Kidney (tissue), 14 donors: Measurements from ENCODE around the gene GRM7. TPM values are rescaled to one million over a fixed set of nuclear protein-coding genes. Genes with fewer than 3 reads are reported as not detected.
A peak's percentile ranks its signal among the peaks of the same experiment; 100 is the strongest.

Source experiments
- DNase-seq, 5 donors: peaks; one replicate each; pipeline ENCODE4 v3.0.0-alpha.2; 2013 to 2020
- FAIRE-seq: peaks from 2 replicates; lab custom pipeline; 2012; peaks lifted over from hg19 to GRCh38; lab: Jason Lieb, UNC
- H3K27ac ChIP-seq, 2 donors: one replicate each; pipeline ENCODE4 v1.7.0; 2013; ENCODE audit warnings: low read depth in 2 of 2, low read length in 2 of 2, inconsistent platforms in 1 of 2
- H3K27me3 ChIP-seq: one replicate; pipeline ENCODE4 v1.7.1; 2013; ENCODE audit warnings: low read length, inconsistent platforms; ENCODE audit not compliant: control insufficient read depth, insufficient read depth
- H3K36me3 ChIP-seq, 3 donors: one replicate each; pipeline versions ENCODE4 v1.7.0 to v1.7.1; 2013; ENCODE audit warnings: low read length in 3 of 3, control low read depth in 1 of 3, inconsistent platforms in 1 of 3; ENCODE audit not compliant: insufficient read depth in 3 of 3, control insufficient read depth in 2 of 3
- H3K4me1 ChIP-seq, 3 donors: one replicate each; pipeline versions ENCODE4 v1.7.0 to v1.7.1; 2013; ENCODE audit warnings: low read length in 3 of 3, inconsistent platforms in 1 of 3, low read depth in 1 of 3; ENCODE audit not compliant: control insufficient read depth in 2 of 3, insufficient read depth in 2 of 3
- H3K4me3 ChIP-seq, 3 donors: one replicate each; pipeline versions ENCODE4 v1.7.0 to v1.8.1; 2013; ENCODE audit warnings: low read length in 3 of 3, control low read depth in 1 of 3, inconsistent platforms in 1 of 3
- H3K9ac ChIP-seq, 3 donors: one replicate each; pipeline versions ENCODE4 v1.7.0 to v1.7.1; 2013; ENCODE audit warnings: low read length in 3 of 3, control low read depth in 1 of 3, inconsistent platforms in 1 of 3
- H3K9me3 ChIP-seq, 3 donors: one replicate each; pipeline versions ENCODE4 v1.7.0 to v1.7.1; 2013; ENCODE audit warnings: low read length in 3 of 3, control low read depth in 1 of 3, inconsistent platforms in 1 of 3; ENCODE audit not compliant: control insufficient read depth in 2 of 3, insufficient read depth in 1 of 3
- CTCF ChIP-seq: IDR thresholded peaks from 3 replicates; pipeline ENCODE4 v1.5.1; 2012; ENCODE audit warnings: mild to moderate bottlenecking, moderate library complexity, borderline replicate concordance; ENCODE audit not compliant: insufficient read depth; ENCODE audit errors: extremely low read depth
- intact Hi-C: fragments of 100-400 bp; cut with DNase I; formaldehyde crosslinking; loops from one replicate; pipeline ENCODE4 v1.11.1; 2022
- polyA plus RNA-seq: library from polyadenylated mRNA; stranded (reverse); fragments of 350-450 nt; fragmentation: Illumina TruSeq; extraction: RNeasy Lipid Tissue Mini Kit (QIAGEN cat#74804); gene quantifications from one replicate; pipeline ENCODE4 v1.2.3, GENCODE V29; 2014; ENCODE audit warnings: low read depth, low replicate concordance; ENCODE audit not compliant: insufficient read depth
- total RNA-seq: library from RNA; stranded (reverse); fragmentation: NEBNext Ultra II Directional; extraction: Animal tissue kit (Norgen Biotek cat#: 25700); gene quantifications from one replicate; pipeline ENCODE4 v1.2.1, GENCODE V29; 2021
- donor health status: control.
- donor health status: control.
- donor health status: control.
- donor health status: control.
- donor health status: control.
- donor health status: DM: yes; HTN: yes; CAD: no.
- donor health status: Normal renal cell carcinoma (clear cell type).

GRM7 gene
- total and polyA plus RNA-seq, 2 donors from 2014 or later: 0.16 TPM; not detected in 1

- intact Hi-C loops: no loop called here
Measured at GRCh38 chr3:7585052-7585451, 724.1 kb downstream of the GRM7 start.

GRCh38 chr3:7588236-7588635 is 727.3 kb downstream of the GRM7 start:
- no peak overlapping the region for H3K27ac ChIP-seq
- no peaks in the 10 kb centered on the region for H3K9me3 ChIP-seq
- TF ChIP-seq CTCF: no peak
- H3K27me3 ChIP-seq: no peaks in the 10 kb centered on the region
- H3K9ac ChIP-seq: no peak overlapping the region
- H3K36me3 ChIP-seq: no peaks in the 10 kb centered on the region
- FAIRE-seq (no peak), DNase-seq (peak in 4 of 5 donors; percentile 32 to 76 (median 65))
- intact Hi-C loops: no loop called here
- no peaks in the 10 kb centered on the region for H3K4me1 ChIP-seq
- H3K4me3 ChIP-seq: no peak overlapping the region

More at GRCh38 chr3:7585052-7585451, 724.1 kb downstream of the GRM7 start:
- peak in 2 of 5 donors; percentile 19 to 39 for DNase-seq
- Histone ChIP-seq H3K27me3 (no peaks in the 10 kb centered on the region), H3K4me1 (no peaks in the 10 kb centered on the region), H3K4me3 (no peak overlapping the region), H3K9ac (no peak overlapping the region), H3K27ac (no peak overlapping the region), H3K9me3 (no peaks in the 10 kb centered on the region), H3K36me3 (no peaks in the 10 kb centered on the region)
- TF ChIP-seq CTCF: no peak
- FAIRE-seq: no peak

GRCh38 chr3:7589526-7589925 is 728.6 kb downstream of the GRM7 start:
- Histone ChIP-seq H3K9me3 (no peaks in the 10 kb centered on the region), H3K4me1 (no peaks in the 10 kb centered on the region), H3K27me3 (no peaks in the 10 kb centered on the region), H3K9ac (no peak overlapping the region), H3K4me3 (no peak overlapping the region), H3K36me3 (no peaks in the 10 kb centered on the region), H3K27ac (no peak overlapping the region)
- TF ChIP-seq CTCF: no peak
- intact Hi-C loops: no loop called here
- DNase-seq: no peak
- FAIRE-seq: no peak

GRCh38 chr3:7602297-7602696 is 741.4 kb downstream of the GRM7 start:
- Histone ChIP-seq H3K9me3 (no peaks in the 10 kb centered on the region), H3K27me3 (no peaks in the 10 kb centered on the region), H3K36me3 (no peaks in the 10 kb centered on the region), H3K27ac (no peak overlapping the region), H3K4me3 (no peak overlapping the region), H3K9ac (no peak overlapping the region), H3K4me1 (no peaks in the 10 kb centered on the region)
- no peak for TF ChIP-seq CTCF
- no peak for DNase-seq
- no peak for FAIRE-seq
- intact Hi-C loops: no loop called here
